DND-41 (cell line): ENCODE results near the gene NXPH1.

Experiments
- ATAC-seq: fragments of 200-7000 bp; cut with Tn5 transposase; 3 replicates; pipeline ENCODE4 v1.9.1; 2021; ENCODE audit warnings: low read depth; ENCODE audit not compliant: insufficient read depth
- DNase-seq: peaks from one replicate; pipeline ENCODE4 v3.0.0-alpha.2; 2020
- H2AFZ ChIP-seq: 2 replicates; pipeline ENCODE4 v1.6.0; 2012; ENCODE audit warnings: low read depth, low read length
- H3K27ac ChIP-seq: 2 replicates; pipeline ENCODE4 v1.5.1; 2012; ENCODE audit warnings: low read length, inconsistent platforms
- H3K27me3 ChIP-seq: fragments of 200-600 bp; sonication (generic); 2 replicates; pipeline ENCODE4 v1.6.0; 2012; ENCODE audit warnings: low read length, mild to moderate bottlenecking, inconsistent platforms; ENCODE audit not compliant: insufficient read depth, poor library complexity
- H3K36me3 ChIP-seq: 2 replicates; pipeline ENCODE4 v1.5.1; 2012; ENCODE audit warnings: low read length, inconsistent platforms; ENCODE audit not compliant: insufficient read depth
- H3K4me1 ChIP-seq: 2 replicates; pipeline ENCODE4 v1.5.1; 2012; ENCODE audit warnings: mild to moderate bottlenecking, low read length; ENCODE audit not compliant: insufficient read depth
- H3K4me2 ChIP-seq: 2 replicates; pipeline ENCODE4 v1.6.0; 2012; ENCODE audit warnings: mild to moderate bottlenecking, moderate library complexity, low read length, inconsistent platforms; ENCODE audit not compliant: insufficient read depth
- H3K4me3 ChIP-seq, 2 experiments: fragments of 200-600 bp in 1 of 2; shearing (Covaris generic) in 1 of 2; 2 replicates each; pipeline ENCODE4 v1.5.1; 2012 to 2016; ENCODE audit warnings: inconsistent platforms in 2 of 2, low read length in 2 of 2, mild to moderate bottlenecking in 2 of 2, low read depth in 1 of 2, moderate library complexity in 1 of 2
- H3K79me2 ChIP-seq: 2 replicates; pipeline ENCODE4 v1.6.0; 2012; ENCODE audit warnings: low read length, inconsistent platforms; ENCODE audit not compliant: insufficient read depth
- H3K9ac ChIP-seq: 2 replicates; pipeline ENCODE4 v1.6.0; 2012; ENCODE audit warnings: low read depth, mild to moderate bottlenecking, inconsistent platforms, low read length, moderate library complexity
- H3K9me3 ChIP-seq: 2 replicates; pipeline ENCODE4 v1.5.1; 2012; ENCODE audit warnings: low read length, moderate library complexity, mild to moderate bottlenecking, inconsistent platforms; ENCODE audit not compliant: insufficient read depth, severe bottlenecking
- H4K20me1 ChIP-seq: 2 replicates; pipeline ENCODE4 v1.6.0; 2012; ENCODE audit warnings: low read length; ENCODE audit not compliant: insufficient read depth
- EZH2 ChIP-seq: IDR thresholded peaks from 3 replicates; pipeline ENCODE4 v1.6.1; 2012; ENCODE audit warnings: borderline replicate concordance, low read depth, mild to moderate bottlenecking, moderate library complexity, low read length, inconsistent platforms; ENCODE audit not compliant: severe bottlenecking
- TF ChIP-seq, protein P1 (sequence below): IDR thresholded peaks from 2 replicates; pipeline ENCODE4 v1.5.1; 2012; ENCODE audit warnings: borderline replicate concordance, low read length, moderate library complexity, mild to moderate bottlenecking; ENCODE audit not compliant: poor library complexity, severe bottlenecking; ENCODE audit errors: extremely low read depth

Gene NXPH1

GRCh38 chr7:8753355-8753754 lies 319.9 kb downstream of the NXPH1 start:
- Histone ChIP-seq H3K27me3 (no peaks in the 10 kb centered on the region), H3K4me3 (no peak overlapping the region), H4K20me1 (no peaks in the 10 kb centered on the region), H3K4me2 (no peak overlapping the region), H3K27ac (no peak overlapping the region), H3K9ac (no peak overlapping the region), H3K4me1 (no peaks in the 10 kb centered on the region), H3K79me2 (no peaks in the 10 kb centered on the region), H2AFZ (no peak overlapping the region), H3K36me3 (no peaks in the 10 kb centered on the region), H3K9me3 (no peaks in the 10 kb centered on the region)
- DNase-seq: no peak
- ATAC-seq: no peak
- TF ChIP-seq EZH2: no peak
- TF ChIP-seq, protein P1, sequence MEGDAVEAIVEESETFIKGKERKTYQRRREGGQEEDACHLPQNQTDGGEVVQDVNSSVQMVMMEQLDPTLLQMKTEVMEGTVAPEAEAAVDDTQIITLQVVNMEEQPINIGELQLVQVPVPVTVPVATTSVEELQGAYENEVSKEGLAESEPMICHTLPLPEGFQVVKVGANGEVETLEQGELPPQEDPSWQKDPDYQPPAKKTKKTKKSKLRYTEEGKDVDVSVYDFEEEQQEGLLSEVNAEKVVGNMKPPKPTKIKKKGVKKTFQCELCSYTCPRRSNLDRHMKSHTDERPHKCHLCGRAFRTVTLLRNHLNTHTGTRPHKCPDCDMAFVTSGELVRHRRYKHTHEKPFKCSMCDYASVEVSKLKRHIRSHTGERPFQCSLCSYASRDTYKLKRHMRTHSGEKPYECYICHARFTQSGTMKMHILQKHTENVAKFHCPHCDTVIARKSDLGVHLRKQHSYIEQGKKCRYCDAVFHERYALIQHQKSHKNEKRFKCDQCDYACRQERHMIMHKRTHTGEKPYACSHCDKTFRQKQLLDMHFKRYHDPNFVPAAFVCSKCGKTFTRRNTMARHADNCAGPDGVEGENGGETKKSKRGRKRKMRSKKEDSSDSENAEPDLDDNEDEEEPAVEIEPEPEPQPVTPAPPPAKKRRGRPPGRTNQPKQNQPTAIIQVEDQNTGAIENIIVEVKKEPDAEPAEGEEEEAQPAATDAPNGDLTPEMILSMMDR: no peak

- H4K20me1 ChIP-seq: no peaks in the 10 kb centered on the region
- TF ChIP-seq EZH2: no peak
- TF ChIP-seq, protein P1: no peak
- no peak overlapping the region for H3K27ac ChIP-seq
- no peak for ATAC-seq
- no peak overlapping the region for H3K9ac ChIP-seq
- no peaks in the 10 kb centered on the region for H3K36me3 ChIP-seq
- DNase-seq: no peak
- no peaks in the 10 kb centered on the region for H3K27me3 ChIP-seq
- H3K4me3 ChIP-seq: no peak overlapping the region
- no peak overlapping the region for H3K4me2 ChIP-seq
- no peak overlapping the region for H2AFZ ChIP-seq
- no peaks in the 10 kb centered on the region for H3K9me3 ChIP-seq
- no peaks in the 10 kb centered on the region for H3K4me1 ChIP-seq
- H3K79me2 ChIP-seq: no peaks in the 10 kb centered on the region
Measured at GRCh38 chr7:8761731-8762130, 328.3 kb downstream of the NXPH1 start.

DNA sequence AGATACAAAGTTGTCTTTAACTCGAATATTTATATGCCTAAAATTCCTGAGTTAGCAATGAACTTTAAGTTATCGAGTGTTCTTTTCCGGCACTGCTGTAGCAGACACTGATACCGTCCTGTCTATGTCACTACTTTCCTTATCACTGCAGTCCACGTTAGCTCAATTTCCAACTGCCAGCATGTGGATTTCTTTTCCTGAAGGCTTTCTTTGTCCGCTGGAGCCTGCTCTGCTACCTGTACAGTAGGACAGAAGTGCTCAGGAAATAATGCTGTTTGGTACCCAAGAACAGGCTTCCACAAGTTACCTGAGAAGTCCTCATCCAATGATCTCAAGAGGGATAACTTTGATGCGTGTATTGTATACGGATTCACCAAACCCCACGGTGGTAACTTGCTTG lies 329.4 kb downstream of the NXPH1 start:
- DNase-seq: no peak
- TF ChIP-seq, protein P1: no peak
- no peak for TF ChIP-seq EZH2
- no peak for ATAC-seq
- H3K4me1 ChIP-seq: no peaks in the 10 kb centered on the region
- no peak overlapping the region for H3K27ac ChIP-seq
- no peaks in the 10 kb centered on the region for H3K27me3 ChIP-seq
- H3K36me3 ChIP-seq: no peaks in the 10 kb centered on the region
- no peak overlapping the region for H2AFZ ChIP-seq
- H3K9me3 ChIP-seq: no peaks in the 10 kb centered on the region
- no peak overlapping the region for H3K4me2 ChIP-seq
- no peak overlapping the region for H3K9ac ChIP-seq
- H4K20me1 ChIP-seq: no peaks in the 10 kb centered on the region
- H3K79me2 ChIP-seq: no peaks in the 10 kb centered on the region
- no peak overlapping the region for H3K4me3 ChIP-seq

DNA sequence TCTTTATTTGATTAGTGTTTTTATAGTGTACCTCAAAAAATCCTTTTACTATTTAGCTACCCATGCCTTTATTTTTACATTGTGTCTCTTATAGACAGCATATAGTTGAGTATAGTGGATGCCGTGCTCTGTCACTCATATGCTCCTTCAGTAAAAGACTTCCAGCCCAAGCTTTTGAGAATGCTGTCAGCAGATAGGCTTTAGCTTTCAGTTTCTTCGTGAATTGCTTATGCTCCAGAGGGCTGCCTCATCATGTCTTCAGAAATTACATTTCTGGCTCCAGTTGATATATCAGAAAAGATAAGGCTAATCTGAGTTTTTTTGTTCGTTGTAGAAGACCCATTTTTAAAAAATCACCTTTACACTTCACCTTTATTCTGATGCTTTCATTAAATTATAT lies 332.0 kb downstream of the NXPH1 start:
- H4K20me1 ChIP-seq: no peaks in the 10 kb centered on the region
- H2AFZ ChIP-seq: no peak overlapping the region
- H3K36me3 ChIP-seq: no peaks in the 10 kb centered on the region
- H3K4me2 ChIP-seq: no peak overlapping the region
- DNase-seq (no peak), ATAC-seq (no peak)
- no peaks in the 10 kb centered on the region for H3K79me2 ChIP-seq
- H3K27ac ChIP-seq: no peak overlapping the region
- no peaks in the 10 kb centered on the region for H3K9me3 ChIP-seq
- TF ChIP-seq EZH2: no peak
- TF ChIP-seq, protein P1: no peak
- no peaks in the 10 kb centered on the region for H3K27me3 ChIP-seq
- H3K4me1 ChIP-seq: no peaks in the 10 kb centered on the region
- H3K9ac ChIP-seq: no peak overlapping the region
- H3K4me3 ChIP-seq: no peak overlapping the region
